ENCODE data around the gene PTPRG.
A peak's percentile ranks its signal among the peaks of the same experiment; 100 is the strongest.

The PTPRG gene

DNA sequence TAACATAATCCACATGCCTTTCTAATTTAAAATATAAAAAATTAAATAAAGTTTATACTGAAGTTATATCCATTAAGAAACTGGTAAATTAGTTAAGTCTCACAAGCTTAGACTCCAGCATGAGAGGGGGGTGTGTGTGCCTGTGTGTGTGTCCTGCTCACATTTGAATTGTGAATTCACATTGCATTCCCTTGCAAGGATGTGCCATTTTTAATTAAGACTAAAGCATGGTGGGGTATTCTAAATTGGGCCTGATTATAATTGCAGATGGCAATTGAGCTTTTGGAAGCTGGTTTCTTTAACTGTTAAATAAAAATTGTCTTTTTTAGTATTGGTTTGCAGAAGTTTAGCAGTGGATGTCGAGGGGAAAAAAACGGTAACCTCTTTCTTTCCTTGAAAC, 56.9 kb downstream of the PTPRG start:
- no peak for DNase-seq (ENCODE audit: low spot score)

DNA sequence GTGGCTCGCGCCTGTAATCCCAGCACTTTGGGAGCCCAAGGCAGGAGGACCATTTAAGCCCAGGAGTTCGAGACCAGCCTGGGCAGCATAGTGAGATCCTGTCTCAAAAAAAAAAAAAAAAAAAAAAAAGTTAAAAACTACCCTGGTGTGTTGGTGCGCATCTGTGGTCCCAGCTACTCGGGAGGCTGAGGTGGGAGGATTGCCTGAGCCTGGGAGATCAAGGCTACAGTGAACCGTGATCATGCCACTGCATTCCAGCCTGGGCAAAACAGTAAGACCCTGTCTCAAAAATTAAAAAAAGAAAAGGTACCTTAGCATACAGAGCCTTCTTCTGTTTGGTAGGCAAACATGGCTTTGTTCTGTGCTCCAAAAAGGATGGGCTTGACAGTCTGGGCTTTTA, 57.5 kb downstream of the PTPRG start:
- no peak for DNase-seq (ENCODE audit: low spot score)

DNA sequence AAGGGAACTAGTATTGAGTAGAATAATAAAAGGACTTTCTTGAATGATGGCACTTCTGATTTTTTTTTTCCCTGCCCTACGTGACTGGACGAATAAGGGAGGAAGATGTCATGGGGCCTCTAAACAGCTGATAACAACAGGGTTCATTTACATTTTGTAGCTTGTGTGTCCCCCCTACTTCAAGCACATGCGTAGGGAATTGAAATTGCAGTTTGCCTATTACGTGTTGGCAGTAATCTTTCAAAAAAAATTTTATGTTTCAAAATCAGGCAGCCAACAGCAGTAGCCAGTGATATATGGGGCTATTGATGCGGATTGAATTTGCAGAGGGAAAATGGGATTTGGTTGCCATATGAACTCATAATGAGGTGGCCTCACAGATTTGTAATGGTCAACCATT, 58.7 kb downstream of the PTPRG start:
- DNase-seq (ENCODE audit: low spot score): no peak

DNA sequence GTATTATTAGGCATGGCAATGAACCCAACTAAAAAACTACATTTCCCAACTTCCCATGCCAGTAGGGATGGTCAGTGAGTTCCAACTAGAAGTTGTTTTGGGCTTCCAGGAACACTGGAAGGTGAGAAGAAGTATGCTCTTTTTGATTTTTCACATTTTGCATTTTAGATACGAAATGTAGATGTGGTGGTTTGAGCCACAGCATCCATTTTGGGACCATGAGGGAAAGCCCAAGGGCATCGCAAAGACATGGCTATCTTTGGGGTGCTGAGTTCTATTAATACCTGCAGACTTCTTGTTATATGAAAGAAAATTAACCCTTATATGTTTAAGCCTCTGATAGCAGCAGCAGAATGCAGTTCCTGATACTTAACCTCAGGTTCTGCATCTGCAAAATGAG, 62.9 kb downstream of the PTPRG start:
- DNase-seq (ENCODE audit: low spot score): no peak

DNA sequence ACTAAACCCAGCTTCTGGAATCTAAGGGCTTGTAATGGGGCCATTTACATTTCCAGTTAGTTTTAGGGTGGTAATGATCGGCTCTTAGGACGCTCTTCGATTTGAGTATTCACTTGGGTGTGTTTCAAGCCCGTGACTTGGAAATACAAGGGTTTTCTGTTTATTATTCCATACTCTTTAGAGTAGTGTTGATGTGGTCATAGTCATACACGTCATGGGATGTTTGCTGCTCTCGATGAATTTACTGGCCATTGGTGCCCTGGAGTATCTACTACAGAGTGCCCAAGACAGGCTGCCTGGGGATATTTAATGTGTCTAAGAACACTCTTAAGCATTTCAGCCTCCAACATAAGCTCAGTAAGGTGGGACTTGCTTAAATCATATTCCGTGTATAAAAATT, 64.1 kb downstream of the PTPRG start:
- no peak for DNase-seq (ENCODE audit: low spot score)

DNA sequence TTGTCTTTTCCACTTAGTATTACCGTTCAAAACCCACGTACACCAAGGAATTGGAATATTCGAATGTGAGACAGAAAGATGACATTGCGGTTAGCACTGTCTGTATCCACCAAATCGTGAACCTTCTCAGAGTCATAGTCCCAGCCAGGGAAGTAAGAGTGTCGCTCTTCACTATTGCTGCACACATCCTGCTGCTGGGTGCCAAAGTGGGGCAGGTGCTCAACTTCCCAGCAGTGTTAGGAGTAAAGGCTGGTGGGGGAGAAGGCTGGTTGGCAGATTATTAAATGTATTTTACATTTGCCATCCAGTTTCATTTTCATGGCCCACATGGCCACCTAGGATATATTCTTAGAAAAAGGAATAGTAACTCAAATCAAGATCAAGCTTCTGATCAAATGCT, 65.1 kb downstream of the PTPRG start:
- DNase-seq (ENCODE audit: low spot score): no peak

DNA sequence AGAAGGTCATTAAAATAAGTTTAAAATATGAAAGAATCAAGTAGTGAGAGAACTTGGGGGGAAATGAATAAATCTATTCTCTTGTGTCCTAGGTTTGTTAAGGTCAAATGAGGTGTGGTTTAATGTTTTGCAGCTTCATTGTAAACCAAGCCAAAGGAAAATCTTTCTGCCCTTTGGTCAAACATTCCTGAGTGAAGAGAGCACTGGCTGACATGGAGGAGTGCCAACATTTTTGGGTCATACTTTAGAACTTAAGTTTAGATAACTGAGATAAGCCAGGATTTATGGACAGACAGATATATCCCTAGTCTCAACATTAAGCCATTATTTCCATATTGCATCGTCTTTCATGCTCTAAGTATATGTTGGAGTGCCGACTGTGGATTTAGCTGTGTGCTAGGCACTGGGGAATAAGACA, 66.4 kb downstream of the PTPRG start:
- DNase-seq (ENCODE audit: low spot score): peak; percentile 80

DNA sequence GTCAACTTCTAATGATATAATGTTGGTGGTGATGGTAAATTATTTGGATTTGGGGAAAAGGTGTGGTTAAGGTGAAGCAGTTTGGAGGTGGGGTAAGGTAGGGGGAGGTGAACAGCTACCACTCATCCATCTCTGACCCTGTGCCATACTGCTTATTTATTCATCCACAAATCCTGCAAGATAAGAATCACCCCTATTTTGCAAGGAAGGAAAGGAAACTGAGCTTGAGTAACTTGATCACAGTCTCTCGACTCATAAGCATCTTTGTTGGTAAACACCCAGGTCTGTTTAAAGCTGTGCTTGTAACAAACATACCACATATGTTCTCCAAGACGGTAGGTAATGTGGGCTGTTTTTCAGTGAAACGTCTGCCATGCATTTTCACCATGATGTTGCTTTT, 67.3 kb downstream of the PTPRG start:
- no peak for DNase-seq (ENCODE audit: low spot score)

DNA sequence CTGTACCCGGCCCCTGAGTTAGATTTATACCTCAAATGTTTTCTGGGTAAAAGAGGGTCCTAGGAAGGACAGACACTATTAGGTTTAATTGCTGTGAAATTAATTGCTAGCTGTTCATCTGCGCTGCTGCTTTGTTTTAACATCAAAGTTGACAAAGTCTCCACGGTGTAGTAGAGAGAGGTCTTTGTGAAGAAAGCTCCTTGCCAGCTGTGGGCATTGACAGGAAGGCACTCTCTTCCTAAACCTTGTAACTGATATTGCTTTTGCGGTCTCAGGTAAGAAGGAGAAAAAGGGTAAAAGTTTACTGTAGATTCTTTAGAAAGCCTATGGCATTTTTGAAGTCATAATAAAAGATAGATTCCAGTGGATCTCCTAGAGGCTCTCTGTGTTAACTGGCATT, 68.1 kb downstream of the PTPRG start:
- no peak for DNase-seq (ENCODE audit: low spot score)

DNA sequence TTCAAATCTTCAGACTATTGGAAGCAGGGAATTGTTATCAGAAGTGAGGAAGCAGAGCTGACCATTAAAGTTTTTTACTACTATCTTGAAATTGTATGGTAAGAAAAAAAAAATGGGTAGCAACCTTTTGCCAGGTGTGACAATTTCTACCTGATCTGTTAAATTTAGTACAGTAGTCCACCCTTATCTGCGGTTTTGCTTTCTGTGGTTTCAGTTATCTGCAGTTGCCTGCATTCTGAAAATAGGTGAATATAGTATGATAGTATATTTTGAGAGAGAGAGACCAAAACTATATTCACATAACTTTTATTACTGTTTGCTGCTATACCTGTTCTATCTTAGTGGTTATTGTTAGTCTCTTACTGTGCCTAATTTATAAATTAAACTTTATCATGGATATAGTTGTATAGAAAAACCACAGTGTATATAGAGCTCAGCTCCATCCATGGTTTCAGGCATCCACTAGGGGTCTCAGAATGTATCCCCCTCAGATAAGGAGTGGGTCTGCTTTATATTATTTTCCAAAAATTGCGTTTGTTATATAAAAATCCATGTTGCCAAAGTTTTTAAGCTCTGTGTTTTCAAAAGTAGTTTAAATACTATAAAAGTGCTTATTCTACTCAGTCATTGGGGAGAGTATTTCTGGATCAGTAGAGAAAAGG, 69.9 kb downstream of the PTPRG start:
- DNase-seq (ENCODE audit: low spot score): no peak

DNA sequence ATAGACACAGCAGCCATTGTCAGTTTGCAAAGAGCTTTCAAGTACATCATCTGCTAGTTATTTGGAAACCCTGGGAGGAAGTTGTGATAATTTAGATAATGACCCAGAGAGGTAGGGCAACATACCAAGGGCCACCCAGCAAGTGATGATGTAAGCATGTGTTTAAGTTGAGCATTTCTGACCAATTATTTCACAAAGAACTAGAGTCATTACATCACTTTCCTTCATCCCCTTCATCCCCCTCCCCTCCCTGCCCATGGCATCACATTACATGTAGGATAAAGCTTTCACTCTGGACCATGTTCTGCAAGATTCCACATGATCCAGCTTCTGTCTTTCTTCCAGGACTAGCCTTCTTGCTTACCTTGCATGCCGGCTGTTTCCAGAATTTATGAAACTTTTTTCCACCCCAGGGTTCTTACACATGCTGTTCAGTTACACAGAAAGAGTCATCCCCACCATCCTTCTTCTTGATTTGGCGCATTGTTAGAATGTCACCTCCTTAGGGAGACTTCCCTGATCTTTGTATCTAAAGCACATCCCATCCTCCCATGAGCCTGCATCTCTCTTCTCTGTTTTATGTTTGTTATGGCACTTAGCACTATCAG, 71.3 kb downstream of the PTPRG start:
- DNase-seq (ENCODE audit: low spot score): no peak

DNA sequence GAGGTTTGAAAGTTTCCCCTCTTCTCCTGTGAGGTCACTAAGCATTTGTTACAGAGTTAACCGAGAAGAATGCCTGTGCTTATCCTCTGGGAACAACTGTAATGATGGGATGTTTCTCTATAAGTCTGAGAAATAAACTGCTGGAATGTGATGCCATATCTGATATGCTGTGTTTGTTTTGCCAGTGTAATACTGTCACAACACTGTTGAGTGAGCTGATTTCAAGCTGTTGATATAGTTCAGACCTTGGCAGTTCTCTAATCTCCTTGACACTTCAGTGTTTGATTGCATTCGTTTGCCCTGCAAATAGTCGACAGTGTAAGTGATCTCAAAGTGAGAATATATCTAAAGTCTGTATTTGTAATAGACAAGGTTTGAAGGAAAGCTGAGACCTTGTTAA, 73.3 kb downstream of the PTPRG start:
- DNase-seq (ENCODE audit: low spot score): no peak

DNA sequence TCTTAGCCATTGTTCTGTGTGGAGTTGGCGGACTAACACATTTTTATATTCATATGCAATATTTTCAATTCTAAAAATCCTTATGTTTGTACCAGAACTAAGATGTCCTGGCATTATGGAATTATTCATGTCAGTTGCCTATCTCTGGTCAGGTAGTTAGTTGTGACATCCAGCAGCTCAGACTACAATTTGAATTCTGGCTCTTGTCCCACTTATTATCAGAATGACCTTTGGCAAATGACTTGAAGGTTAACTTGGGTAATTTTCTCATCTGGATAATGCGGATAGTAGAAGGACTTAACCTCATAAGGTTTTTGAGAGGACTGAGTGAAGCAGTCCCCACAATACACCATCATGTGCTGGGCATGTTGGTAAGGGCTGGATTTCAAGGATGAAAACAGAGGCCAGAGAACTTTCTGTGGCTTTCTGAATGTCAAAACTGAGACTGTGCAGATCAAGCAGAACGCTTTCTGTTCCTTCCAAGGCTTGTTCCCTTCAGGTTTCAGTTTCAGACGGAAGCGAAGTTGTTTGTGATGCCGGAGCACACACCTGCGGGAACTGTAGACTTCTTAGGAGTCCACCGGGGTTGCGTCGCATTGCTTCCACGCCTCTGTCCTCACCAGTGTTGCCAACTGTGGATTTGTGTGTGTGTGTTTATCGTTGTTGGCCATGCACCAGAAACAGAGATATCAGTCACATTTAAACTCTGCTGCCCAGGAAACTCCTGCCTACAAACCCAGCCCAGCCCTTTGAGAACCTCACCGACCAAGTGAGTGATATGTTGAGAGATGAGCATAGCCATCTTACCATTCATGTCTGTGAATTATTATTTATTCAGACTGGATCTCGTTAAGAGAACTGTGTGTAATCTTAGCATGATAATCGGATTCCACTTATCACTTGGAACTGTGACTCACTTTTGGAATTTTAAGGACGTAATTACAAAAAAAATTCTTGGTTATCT, 76.0 kb downstream of the PTPRG start:
- peak; percentile 30 for DNase-seq (ENCODE audit: low spot score)

DNA sequence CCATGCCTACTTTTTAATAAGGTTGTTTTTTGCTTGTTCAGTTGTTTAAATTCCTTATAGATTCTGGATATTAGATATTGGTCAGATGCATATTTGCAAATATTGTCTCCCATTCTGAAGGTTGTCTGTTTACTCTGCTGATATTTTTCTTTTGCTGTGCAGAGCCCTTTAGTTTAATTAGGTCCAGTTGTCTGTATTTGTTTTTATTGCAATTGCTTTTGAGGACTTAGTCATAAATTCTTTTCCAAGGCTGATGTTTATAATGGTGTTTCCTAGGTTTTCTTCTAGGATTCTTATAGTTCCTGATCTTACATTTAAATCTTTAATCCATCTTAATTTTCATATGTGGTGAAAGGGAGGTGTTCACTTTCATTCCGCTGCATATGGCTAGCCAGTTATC, 77.4 kb downstream of the PTPRG start:
- DNase-seq (ENCODE audit: low spot score): peak; percentile 4

DNA sequence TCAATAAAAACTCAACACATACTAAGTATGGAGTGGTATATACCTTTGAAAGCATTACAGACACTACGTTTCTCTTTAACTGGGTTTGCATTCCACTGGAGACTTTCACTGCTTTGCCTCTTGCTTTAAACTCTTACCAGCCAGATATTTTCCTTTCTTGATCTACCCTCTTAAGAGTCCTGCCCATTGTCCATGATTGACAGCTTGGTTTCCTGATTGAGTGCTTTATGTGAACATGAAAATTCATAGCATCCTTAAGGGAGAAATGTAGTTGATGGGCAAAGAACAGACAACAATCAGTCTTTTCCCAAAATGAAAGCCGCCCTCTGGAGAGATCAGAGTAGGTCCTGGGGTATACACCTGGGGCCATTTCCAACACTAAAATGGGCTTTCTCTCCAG, 78.6 kb downstream of the PTPRG start:
- DNase-seq (ENCODE audit: low spot score): no peak

DNA sequence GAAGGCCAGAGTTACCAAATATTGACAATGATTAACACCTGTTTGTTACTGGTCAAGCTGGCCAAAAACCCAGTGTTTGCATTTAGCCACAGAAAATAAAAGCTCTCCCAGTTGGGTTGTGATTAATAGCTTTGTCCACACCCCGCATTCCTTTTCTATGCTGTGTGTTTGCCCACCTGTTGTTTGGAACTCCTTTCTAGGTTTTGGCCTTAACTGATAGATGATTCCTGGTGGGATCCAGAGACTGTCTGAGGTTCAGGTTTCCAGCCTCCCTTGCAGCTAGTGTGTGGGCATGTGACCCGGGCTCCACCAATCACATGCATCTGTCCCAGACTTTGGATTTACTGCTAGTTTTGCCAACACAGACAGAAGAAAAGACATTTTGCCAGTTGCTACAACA, 83.8 kb downstream of the PTPRG start:
- no peak for DNase-seq (ENCODE audit: low spot score)

DNA sequence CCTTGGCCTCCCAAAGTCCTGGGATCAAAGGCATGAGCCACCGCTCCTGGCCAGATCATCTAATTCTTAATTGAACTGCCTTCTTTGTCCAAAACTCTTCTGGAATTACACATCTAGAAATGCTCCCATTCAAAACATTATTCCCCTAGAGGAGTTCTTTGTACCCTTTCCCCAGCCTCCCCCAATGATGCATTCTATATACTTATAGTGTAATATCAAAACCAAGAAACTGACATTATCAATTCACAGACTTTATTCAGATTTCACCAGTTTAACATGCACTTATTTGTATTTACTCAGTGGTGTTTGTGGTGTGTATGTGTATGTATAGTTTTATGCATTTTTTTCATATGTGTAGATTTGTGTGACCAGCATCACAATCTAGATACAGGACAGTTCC, 85.0 kb downstream of the PTPRG start:
- no peak for DNase-seq (ENCODE audit: low spot score)

DNA sequence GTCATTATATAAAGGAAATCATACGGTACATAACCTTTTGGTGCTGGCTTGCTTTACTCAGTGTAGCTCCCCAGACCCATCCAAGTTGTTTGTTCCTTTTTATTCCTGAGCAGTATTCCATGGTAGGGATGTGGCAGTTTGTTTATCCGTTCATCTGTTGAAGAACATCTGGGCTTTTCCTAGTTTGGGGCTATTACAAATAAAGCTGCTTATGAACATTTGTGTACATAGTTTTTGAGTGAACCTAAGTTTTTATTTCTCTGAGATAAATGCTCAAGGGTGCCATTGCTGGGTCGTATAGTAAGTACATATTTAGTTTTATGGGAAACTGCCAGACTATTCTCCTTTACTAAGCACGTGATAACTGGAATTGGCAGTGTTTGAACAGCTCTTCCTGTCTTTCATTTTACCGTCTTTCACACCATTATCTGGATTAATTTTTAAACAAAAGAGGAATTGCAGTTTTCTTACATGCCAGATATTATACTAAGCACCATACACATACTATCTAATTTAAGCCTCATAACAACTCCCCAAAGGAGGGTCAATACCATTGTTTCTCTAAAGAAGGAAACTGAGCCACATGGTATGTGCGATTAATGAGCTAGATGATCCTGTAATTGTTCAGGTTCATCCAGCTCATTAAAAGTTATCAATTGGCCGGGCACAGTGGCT, 85.6 kb downstream of the PTPRG start:
- no peak for DNase-seq (ENCODE audit: low spot score)

DNA sequence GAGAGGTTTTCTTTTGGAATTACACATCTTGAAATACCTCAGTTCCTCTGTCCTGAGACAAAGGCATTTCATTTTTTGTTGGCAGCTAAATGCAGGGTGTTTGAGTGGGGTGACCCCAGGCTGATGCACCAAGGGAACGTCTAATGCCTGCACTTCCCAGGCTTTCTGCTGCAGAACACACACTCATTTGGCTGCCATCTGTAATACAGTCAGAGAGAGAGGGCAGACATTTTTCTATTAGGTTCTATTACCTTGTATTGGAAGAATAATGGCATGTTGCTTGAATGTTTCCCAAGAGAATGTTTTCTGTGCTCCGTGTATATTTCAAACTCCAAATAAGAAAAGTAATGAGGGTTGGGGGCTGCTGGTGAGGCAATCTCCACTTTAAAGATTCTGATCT, 87.1 kb downstream of the PTPRG start:
- no peak for DNase-seq (ENCODE audit: low spot score)

DNA sequence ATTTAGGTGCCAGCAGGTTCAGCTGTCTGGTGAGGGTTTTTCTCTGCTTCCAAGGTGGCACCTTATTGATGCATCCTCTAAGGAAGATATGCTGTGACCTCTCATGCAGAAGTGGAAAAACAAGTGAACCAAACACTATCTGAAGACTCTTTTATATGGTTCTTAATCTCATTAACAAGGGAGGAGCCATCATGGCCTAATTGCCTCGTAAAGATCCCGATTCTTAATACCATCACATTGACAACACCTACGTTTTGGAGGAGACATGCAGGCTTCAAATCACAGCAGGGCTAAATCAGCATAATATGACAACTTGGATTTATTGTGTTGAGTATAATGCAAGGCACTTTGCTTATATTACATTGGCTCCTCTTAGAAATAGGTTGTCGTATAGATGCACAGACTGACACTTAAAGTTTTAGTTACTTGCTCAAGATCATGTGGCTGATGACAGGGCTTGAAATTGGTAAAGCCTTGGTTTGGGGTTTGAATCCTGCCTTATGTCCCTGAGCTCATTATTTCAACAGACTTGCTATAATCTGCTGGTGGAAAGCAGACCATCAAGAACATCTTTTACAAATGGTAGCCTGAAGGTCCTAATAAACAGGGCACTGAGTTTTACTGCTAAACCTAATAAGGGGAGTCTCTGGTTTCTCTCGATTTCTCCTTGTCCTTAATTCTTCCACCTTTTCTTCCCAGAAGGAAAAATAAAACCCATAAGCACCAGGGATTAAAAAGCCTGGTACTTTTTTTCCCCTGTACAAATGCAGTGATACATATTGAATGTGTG, 88.2 kb downstream of the PTPRG start:
- DNase-seq (ENCODE audit: low spot score): no peak

DNA sequence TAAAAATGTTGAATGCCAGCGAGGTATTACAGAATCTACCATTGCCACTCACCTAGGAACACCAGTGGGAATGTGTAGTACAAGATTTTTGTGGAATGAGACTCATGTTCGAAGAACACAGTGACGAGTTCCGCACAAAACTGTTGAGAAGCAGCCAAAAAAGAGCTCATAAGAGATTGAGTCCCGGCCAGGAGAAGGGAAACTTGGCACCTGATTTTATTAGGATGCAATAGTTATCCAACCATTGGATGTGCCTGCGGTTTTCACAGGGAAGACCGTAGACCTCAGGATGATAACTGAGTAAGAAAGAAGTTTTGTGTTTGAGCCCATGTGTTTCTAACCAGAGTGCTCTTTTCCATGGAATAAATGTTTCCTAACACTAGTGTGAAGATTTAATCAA, 88.9 kb downstream of the PTPRG start:
- DNase-seq (ENCODE audit: low spot score): peak; percentile 74
